Subcutaneous adipose tissue (tissue), 4 donors: ENCODE measurements around the gene PCSK9. TPM values are rescaled to one million over a fixed set of nuclear protein-coding genes. Genes with fewer than 3 reads are reported as not detected.

Source experiments
- total RNA-seq, 4 donors: library from RNA; depleted of rRNA; stranded (reverse); fragments of >200 nt; gene quantifications; one replicate each; pipeline ENCODE4 v1.1.0, GENCODE V29; 2016
- TF ChIP-seq, protein P1 (sequence below): fragments of 450-650 bp; IDR thresholded peaks from one replicate; pipeline ENCODE4 v1.5.1; 2016; ENCODE audit warnings: low read depth, mild to moderate bottlenecking, control low read depth, antibody characterized with exemption, moderate library complexity

The PCSK9 gene
- total RNA-seq, 4 donors from 2014 or later, result not detected

DNA sequence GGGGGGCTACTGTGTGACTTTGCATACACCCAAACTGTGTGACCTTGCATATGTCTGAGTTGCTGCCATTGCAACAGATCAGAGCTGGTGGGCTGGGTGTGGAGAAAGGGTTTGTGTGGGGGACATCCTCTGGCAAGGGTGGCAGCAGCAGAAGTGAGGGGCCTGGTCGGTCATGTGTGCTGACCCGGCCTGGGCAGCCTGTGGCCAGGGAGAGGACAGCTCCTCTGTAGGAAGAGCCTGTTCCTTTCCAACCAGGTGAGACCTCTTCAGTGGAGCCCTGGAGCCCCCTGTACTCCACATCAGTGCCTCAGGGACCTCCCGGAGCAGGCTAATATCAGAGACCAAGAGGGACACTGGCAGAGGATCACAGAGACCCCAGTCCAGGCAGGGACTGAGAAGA lies 8.3 kb downstream of the PCSK9 start:
- TF ChIP-seq, protein P1, sequence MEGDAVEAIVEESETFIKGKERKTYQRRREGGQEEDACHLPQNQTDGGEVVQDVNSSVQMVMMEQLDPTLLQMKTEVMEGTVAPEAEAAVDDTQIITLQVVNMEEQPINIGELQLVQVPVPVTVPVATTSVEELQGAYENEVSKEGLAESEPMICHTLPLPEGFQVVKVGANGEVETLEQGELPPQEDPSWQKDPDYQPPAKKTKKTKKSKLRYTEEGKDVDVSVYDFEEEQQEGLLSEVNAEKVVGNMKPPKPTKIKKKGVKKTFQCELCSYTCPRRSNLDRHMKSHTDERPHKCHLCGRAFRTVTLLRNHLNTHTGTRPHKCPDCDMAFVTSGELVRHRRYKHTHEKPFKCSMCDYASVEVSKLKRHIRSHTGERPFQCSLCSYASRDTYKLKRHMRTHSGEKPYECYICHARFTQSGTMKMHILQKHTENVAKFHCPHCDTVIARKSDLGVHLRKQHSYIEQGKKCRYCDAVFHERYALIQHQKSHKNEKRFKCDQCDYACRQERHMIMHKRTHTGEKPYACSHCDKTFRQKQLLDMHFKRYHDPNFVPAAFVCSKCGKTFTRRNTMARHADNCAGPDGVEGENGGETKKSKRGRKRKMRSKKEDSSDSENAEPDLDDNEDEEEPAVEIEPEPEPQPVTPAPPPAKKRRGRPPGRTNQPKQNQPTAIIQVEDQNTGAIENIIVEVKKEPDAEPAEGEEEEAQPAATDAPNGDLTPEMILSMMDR, result no peak

DNA sequence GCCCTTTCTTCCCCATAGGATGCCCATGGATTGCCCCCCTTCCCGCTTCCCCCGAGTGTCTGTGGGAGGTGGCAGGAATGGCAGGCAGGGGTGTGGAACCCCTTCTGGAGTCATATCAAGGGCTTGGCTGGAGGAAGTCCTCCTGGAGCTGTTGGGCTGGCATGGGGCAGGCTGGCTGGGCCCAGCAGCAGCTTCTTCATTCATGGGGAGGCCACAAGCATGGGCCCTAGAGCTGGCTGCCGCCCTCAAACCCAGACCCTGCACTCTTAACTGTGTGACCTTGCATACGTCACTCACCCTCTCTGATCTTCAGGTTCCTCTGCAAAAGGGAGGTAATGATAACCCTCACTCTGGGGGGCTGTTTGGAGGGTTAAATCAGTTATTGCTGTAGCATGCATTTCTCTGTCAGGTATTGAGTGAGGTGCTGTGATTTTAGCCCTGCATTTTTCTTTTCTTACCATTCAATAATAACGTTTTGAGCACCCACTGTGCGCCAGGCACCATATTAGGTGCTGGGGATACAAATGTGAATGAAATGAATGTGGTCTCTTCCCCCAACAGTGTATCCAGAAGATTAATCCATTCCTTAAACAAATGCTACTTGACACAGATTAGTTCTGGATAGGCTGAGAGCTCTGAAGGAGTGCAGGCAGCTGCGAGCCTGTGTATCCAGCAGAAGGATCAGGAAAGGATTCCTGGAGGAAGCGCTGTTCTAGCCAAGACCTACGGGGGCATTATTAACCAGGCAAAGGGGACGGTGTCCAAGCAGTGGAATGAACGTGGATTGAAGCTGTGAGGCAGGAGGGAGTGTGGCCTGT lies 9.3 kb downstream of the PCSK9 start:
- TF ChIP-seq, protein P1, result no peak

DNA sequence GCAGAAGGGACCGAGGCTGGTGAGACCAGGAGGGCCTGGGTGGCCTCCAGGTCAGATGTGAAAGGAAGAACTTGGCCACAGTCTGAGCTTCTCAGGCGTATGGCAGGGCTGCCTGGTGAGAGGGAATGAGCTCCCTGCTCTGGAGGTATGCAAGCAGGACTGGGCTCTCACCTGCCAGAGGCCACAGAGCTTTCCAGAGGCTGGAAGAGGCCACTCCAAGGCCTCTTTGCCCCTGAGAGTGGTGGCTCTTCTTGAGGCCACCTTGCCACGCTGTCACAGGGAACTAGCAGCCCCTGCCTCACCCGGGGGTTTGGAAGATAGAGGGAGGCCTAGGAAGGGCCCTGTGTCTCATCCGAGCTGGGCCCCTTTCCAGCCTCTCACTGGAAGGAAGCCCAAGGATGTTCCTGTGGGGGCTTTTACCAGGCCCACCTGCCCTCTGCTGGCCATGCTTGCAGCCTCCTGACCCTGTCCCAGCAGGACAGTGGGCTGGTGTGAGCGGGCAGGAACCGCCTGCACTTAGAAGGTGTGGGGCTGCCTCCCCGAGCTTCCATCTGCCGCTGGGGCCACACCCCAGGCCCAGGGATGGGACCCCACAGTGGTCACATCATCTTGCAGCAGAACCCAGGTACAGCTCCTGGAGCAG lies 10.0 kb downstream of the PCSK9 start:
- TF ChIP-seq, protein P1, result no peak

DNA sequence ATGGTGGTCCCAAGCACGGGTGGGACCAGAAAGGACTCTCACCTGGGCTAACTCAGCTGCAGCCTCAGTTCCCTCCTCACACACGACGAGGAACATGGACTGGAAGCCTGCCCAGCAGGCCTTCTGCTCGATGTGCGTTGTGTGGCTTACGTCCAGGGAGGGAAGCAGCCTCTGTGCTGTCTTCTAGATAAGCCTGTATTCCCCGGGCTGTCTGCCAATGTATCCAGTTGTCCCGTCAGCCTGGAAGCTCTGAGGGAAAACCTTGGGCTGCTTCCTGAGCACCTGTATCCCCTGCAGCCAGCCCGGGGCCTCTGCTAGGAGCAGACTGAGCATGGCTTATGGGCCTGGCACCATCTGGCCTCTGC lies 10.5 kb downstream of the PCSK9 start:
- TF ChIP-seq, protein P1, result no peak

DNA sequence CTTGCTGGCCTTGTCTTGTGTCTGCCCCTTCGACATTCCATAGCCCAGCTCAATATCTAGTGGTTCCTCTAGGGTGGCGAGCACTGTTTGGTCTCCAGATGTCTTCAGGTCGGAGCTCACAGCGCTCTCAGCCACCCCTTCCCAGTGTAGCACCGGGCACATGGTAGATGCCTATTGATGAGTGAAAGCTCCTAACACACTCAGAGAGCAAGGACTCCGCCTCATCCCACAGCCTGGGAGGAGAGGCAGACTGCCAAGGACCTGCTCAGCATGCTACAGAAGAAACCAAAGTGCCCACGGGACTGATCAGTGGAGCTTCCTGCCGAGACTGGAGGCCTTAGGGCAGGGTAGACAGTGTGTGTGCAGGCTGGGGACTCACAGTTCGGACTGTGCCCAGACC lies 10.9 kb downstream of the PCSK9 start:
- TF ChIP-seq, protein P1, result no peak

DNA sequence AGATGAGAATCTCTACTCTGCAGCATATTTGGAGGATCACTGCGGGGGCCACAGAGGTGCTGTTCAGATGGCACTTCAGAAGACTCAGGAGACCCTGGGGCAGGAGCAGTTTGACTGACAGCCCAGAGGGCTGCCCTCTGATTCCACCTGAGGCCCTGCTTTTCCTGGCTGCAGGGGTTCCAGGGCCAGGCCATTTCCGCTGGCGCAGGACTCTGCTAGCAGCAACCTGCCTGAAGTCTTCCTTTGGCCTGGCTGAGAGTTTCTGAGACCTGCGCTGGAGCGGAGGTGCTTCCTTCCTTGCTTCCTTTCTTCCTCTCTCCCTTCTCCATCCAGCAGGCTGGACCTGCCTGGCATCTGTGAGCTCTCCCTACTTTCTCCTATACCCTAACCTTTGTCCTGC lies 11.8 kb downstream of the PCSK9 start:
- TF ChIP-seq, protein P1, result no peak

DNA sequence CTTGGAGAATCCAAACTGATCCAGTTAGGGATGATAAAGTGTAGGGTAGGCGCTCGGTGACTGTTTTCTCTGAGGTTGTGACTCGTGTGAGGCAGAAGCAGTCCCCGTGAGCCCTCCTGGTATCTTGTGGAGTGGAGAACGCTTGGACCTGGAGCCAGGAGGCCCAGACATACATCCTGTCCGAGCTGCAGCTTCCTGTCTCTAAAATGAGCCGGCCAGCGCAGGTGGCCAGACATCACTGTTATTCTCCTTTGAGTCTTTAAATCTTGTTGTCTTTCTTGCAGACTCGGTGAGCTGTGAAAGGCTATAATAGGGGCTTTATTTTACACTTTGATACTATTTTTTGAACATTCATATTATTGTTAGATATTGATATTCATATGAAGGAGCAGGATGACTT lies 12.3 kb downstream of the PCSK9 start:
- TF ChIP-seq, protein P1, result no peak
